ENCODE measurements around the gene KIAA0319L.

The KIAA0319L gene

DNA sequence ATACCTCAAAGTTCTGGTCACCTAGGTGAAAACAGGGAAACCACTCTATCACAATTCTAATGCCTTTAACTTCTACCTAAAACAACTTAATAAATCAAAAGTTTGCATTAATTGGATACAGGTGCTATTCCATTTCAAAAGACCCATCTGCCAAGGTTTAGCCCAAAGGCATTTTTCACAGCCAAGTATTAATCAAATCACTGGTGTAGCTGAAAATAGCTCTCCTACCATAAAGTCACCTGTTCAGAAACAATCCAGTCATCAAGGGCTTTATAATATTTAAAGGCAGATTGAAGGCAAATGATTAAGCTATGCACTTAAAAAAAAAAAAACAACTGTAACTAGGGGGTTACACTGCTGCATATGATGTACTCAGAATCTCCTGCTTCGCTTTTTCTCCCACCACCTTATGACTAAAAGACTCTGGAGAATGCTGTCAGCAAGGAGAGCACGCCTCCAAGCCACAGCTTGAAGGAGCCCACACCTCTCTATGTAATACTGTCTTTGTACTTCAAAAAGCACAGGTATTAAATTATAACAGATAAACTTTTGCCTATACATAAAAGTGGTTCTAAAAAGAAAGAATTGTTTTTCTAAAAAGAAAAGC lies 20.5 kb downstream of the KIAA0319L start:
- no peak overlapping the region for H3K4me3 ChIP-seq (replicated peaks; ENCODE audit: low read depth, low read length)
- TF ChIP-seq, protein P1, sequence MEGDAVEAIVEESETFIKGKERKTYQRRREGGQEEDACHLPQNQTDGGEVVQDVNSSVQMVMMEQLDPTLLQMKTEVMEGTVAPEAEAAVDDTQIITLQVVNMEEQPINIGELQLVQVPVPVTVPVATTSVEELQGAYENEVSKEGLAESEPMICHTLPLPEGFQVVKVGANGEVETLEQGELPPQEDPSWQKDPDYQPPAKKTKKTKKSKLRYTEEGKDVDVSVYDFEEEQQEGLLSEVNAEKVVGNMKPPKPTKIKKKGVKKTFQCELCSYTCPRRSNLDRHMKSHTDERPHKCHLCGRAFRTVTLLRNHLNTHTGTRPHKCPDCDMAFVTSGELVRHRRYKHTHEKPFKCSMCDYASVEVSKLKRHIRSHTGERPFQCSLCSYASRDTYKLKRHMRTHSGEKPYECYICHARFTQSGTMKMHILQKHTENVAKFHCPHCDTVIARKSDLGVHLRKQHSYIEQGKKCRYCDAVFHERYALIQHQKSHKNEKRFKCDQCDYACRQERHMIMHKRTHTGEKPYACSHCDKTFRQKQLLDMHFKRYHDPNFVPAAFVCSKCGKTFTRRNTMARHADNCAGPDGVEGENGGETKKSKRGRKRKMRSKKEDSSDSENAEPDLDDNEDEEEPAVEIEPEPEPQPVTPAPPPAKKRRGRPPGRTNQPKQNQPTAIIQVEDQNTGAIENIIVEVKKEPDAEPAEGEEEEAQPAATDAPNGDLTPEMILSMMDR (IDR thresholded peaks at IDR 0.05; ENCODE audit: low read length, missing control alignments), result no peak
- DNase-seq (ENCODE audit: low read depth), result no peak

DNA sequence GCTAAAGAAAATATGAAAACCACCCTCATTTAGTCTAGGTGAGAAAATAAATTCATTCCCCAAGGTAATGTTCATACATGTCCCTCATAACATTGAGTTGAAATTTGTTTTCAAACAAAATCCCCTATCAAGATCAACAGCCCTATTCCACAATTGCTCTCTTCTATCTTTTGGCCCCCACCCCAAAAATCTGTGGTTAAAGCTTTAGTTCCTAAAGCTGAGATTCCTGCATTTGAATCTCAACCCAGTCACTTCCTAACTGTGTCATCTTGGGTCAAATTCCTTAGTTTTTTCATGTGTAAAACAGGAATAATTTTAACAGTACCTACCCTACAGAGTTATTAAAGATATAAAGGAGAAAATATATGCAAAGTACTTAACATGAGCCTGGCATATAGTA lies 22.0 kb downstream of the KIAA0319L start:
- H3K4me3 ChIP-seq (replicated peaks; ENCODE audit: low read depth, low read length), result no peak overlapping the region
- TF ChIP-seq, protein P1 (IDR thresholded peaks at IDR 0.05; ENCODE audit: low read length, missing control alignments), result no peak
- DNase-seq (ENCODE audit: low read depth), result no peak

DNA sequence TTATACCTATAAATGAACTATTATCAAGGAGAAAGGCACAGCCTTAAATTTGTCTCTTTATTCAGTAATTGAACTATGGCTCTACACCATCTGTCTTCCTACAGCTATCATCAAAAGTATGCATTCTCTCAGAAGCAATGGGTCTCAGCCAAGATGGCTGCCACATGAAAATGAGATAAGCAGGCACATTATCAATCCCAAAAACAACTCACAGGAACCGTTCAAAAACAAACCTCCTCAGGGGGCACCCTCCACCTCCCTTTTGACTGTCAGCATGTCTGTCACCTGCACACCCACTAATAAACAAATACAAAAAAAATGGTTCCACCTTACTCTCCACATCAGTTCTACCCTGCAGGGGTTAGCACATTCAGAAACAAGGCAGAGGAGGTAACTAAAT lies 23.6 kb downstream of the KIAA0319L start:
- no peak overlapping the region for H3K4me3 ChIP-seq (replicated peaks; ENCODE audit: low read depth, low read length)
- no peak for DNase-seq (ENCODE audit: low read depth)
- TF ChIP-seq, protein P1 (IDR thresholded peaks at IDR 0.05; ENCODE audit: low read length, missing control alignments), result no peak

DNA sequence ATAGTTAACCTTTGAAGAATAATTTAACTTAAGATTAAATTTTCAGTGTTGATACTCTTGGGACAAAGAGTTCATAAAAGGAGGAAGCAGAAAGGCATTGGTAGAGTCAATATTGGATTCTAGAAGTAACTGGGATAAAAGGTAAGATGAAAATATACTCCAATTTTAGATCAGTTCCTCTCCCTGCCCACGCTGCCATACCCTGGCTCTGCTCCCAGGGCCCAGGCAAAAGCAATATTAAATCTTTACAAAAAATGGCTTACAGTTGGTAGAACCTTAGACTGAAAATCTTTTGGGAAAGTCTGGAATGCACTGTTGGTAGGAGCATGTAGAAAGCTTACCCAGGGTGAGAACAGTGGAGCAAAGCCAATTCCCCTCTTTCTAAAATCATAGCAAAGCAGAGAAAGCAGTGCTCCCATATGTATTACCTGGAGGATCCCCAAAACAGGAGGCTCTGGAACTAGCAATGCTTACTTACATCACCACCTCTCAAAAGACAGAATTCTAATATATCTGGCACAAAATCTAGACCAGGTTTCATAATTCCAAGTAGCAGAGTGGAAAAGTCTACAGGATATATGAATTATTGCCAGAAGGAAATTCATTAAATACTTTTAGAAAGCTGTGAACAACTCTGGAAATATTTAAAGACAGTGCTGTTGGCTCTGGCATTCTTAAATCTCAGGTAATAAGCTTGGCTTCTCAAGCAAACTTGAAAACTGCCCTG lies 24.5 kb downstream of the KIAA0319L start:
- no peak for DNase-seq (ENCODE audit: low read depth)
- TF ChIP-seq, protein P1 (IDR thresholded peaks at IDR 0.05; ENCODE audit: low read length, missing control alignments), result no peak
- H3K4me3 ChIP-seq (replicated peaks; ENCODE audit: low read depth, low read length), result no peak overlapping the region

DNA sequence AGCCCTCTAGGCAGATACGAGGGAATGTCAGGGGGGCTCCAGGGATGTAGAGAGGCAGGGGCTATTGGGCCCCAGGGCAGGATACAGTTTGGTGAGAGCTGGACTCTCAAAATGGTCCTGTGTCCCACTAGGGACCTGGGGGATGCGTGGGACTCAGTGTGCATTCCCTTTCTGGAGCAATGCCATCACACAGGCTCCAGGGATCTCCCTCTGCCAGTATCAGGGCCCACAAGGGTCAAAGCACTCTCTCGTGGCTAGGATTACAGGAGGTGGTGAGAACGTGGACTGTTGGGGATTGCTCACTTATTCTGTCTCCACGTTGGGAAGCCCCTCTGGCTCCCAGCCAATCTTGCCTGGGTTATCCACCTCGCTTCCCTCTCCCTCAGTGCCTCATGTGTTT lies 25.8 kb downstream of the KIAA0319L start:
- TF ChIP-seq, protein P1 (IDR thresholded peaks at IDR 0.05; ENCODE audit: low read length, missing control alignments), result no peak
- no peak for DNase-seq (ENCODE audit: low read depth)
- no peak overlapping the region for H3K4me3 ChIP-seq (replicated peaks; ENCODE audit: low read depth, low read length)

DNA sequence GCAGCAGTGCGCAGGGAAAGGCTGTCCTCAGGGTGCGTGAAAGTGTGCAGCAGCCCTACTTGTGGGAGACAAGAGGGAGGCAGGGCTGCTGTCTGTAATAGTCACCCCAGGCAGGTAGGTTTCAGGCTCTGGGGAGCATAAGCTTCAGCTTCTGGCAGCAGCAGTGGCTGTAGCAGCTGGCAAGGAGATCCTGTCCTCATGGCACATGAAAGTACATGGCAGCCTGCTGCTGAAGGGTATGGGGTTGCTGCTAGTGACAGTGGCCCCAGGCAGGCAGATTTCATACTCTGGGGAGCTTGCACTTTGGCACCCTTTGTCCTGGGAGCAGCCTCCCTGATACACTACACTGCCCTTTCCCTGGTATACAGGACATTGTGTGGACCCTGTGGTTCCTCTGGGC lies 26.3 kb downstream of the KIAA0319L start:
- DNase-seq (ENCODE audit: low read depth), result no peak
- no peak overlapping the region for H3K4me3 ChIP-seq (replicated peaks; ENCODE audit: low read depth, low read length)
- TF ChIP-seq, protein P1 (IDR thresholded peaks at IDR 0.05; ENCODE audit: low read length, missing control alignments), result no peak

DNA sequence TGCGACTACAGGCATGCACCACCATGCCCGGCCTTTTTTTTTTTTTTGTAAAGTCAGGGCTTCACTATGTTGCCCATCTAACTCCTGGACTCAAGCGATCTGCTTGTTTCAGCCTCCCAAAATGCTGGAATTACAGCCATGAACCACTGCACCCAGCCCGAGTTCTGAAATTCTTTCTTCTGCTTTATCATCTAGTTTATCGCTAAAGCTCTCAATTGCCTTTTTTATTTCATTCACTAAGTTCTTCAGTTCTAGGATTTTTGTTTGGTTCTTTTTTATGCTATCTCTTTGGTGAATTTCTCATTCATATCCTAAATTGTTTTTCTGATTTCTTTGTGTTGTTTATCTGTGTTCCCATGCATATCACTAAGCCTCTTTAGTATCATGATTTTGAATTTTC lies 27.0 kb downstream of the KIAA0319L start:
- no peak for DNase-seq (ENCODE audit: low read depth)
- H3K4me3 ChIP-seq (replicated peaks; ENCODE audit: low read depth, low read length), result no peak overlapping the region
- TF ChIP-seq, protein P1 (IDR thresholded peaks at IDR 0.05; ENCODE audit: low read length, missing control alignments), result no peak
